Activated CD8-positive, alpha-beta memory T cell treated with anti-CD3 and anti-CD28 coated beads, Interleukin-2, amount 10 ng/mL, durations not matched to agents 7 days and 5 days (primary cell): Measurements from ENCODE around the gene FOXC2. TPM values are rescaled to one million over a fixed set of nuclear protein-coding genes. Genes with fewer than 3 reads are reported as not detected.
"Not testable (repeated sequence)": the region's sequence is repeated elsewhere in the genome, so short reads cannot be mapped to it uniquely, and the experiment has no call there.

Experiments used
- ATAC-seq: fragments of 150-1000 bp; cut with Tn5 transposase; one replicate; pipeline ENCODE4 v1.10.0; 2021; ENCODE audit warnings: moderate library complexity
- CTCF ChIA-PET: fragments of 350-600 bp; sonication (Branson Sonifier 250); formaldehyde crosslinking; loops from one replicate; lab custom pipeline; 2021; ENCODE audit warnings: antibody characterized with exemption; lab: Charles Lee
- DNase-seq: peaks from one replicate; pipeline ENCODE4 v3.0.0-alpha.2; 2020
- H3K27ac Mint-ChIP-seq: one replicate; pipeline ENCODE4 v1.8.0; 2021; ENCODE audit warnings: mild to moderate bottlenecking, mixed read lengths
- H3K27me3 Mint-ChIP-seq: one replicate; pipeline ENCODE4 v1.8.0; 2021; ENCODE audit warnings: mixed read lengths
- H3K36me3 Mint-ChIP-seq: one replicate; pipeline ENCODE4 v1.8.0; 2021; ENCODE audit warnings: mild to moderate bottlenecking, mixed read lengths
- H3K4me1 Mint-ChIP-seq: one replicate; pipeline ENCODE4 v1.8.0; 2021; ENCODE audit warnings: mixed read lengths
- H3K4me3 Mint-ChIP-seq: one replicate; pipeline ENCODE4 v1.8.0; 2021; ENCODE audit warnings: mild to moderate bottlenecking, moderate library complexity, mixed read lengths
- H3K9me3 Mint-ChIP-seq: one replicate; pipeline ENCODE4 v1.8.0; 2022; ENCODE audit warnings: low read depth, mixed read lengths
- total RNA-seq, 2 experiments: library from RNA; stranded (reverse); gene quantifications; one replicate each; pipeline ENCODE4 v1.2.3, GENCODE V29; 2021

The FOXC2 gene
- total RNA-seq, 2 experiments from 2014 or later: not detected

- Mint-ChIP-seq H3K27me3 (peaks cover 25% of the 10 kb centered on the region), H3K36me3 (no peaks in the 10 kb centered on the region), H3K4me3 (no peak overlapping the region), H3K27ac (no peak overlapping the region), H3K4me1 (no peaks in the 10 kb centered on the region), H3K9me3 (no peaks in the 10 kb centered on the region)
- ATAC-seq (no peak), DNase-seq (no peak)
- CTCF ChIA-PET: interaction anchor here (1.0 to 1.3 kb wide), 3 partner anchors 20 to 289 kb away, joined by 3 read pairs; no protein-coding TSS in a partner anchor
Measured at GRCh38 chr16:86584726-86585721, 18.4 kb downstream of the FOXC2 start.

- CTCF ChIA-PET: interaction anchor here (1.3 kb wide), 1 partner anchor 288 kb away, joined by 3 read pairs; no protein-coding TSS in a partner anchor
Measured at GRCh38 chr16:86585821-86586611, 19.4 kb downstream of the FOXC2 start.

GRCh38 chr16:86587487-86587886 lies 20.9 kb downstream of the FOXC2 start:
- Mint-ChIP-seq H3K27ac (no peak overlapping the region), H3K36me3 (no peaks in the 10 kb centered on the region), H3K4me3 (no peak overlapping the region), H3K27me3 (peaks cover 11% of the 10 kb centered on the region), H3K4me1 (no peaks in the 10 kb centered on the region), H3K9me3 (no peaks in the 10 kb centered on the region)
- CTCF ChIA-PET: no interaction called here
- DNase-seq (no peak), ATAC-seq (no peak)

More at GRCh38 chr16:86585821-86586611, 19.4 kb downstream of the FOXC2 start:
- ATAC-seq: no peak
- Mint-ChIP-seq H3K36me3 (no peaks in the 10 kb centered on the region), H3K27me3 (peaks cover 16% of the 10 kb centered on the region), H3K27ac (no peak overlapping the region), H3K4me1 (no peaks in the 10 kb centered on the region), H3K4me3 (no peak overlapping the region), H3K9me3 (no peaks in the 10 kb centered on the region)
- no peak for DNase-seq

GRCh38 chr16:86587955-86588354 lies 21.3 kb downstream of the FOXC2 start:
- peaks cover 10% of the 10 kb centered on the region for H3K27me3 Mint-ChIP-seq
- H3K9me3 Mint-ChIP-seq, ATAC-seq, CTCF ChIA-PET, DNase-seq, H3K27ac Mint-ChIP-seq, H3K4me3 Mint-ChIP-seq, H3K4me1 Mint-ChIP-seq, H3K36me3 Mint-ChIP-seq: not testable (repeated sequence)

- H3K4me1 Mint-ChIP-seq: no peaks in the 10 kb centered on the region
- CTCF ChIA-PET: no interaction called here
Measured at GRCh38 chr16:86590501-86591144, 24.0 kb downstream of the FOXC2 start.

GRCh38 chr16:86591270-86591669 lies 24.6 kb downstream of the FOXC2 start:
- CTCF ChIA-PET: no interaction called here
- Mint-ChIP-seq H3K4me1 (no peaks in the 10 kb centered on the region), H3K36me3 (no peaks in the 10 kb centered on the region), H3K4me3 (no peak overlapping the region), H3K9me3 (no peaks in the 10 kb centered on the region), H3K27me3 (peaks cover 16% of the 10 kb centered on the region), H3K27ac (no peak overlapping the region)
- ATAC-seq (no peak), DNase-seq (no peak)

More at GRCh38 chr16:86590501-86591144, 24.0 kb downstream of the FOXC2 start:
- H3K27ac Mint-ChIP-seq: no peak overlapping the region
- DNase-seq (no peak), ATAC-seq (no peak)
- H3K36me3 Mint-ChIP-seq: no peaks in the 10 kb centered on the region
- H3K9me3 Mint-ChIP-seq: no peaks in the 10 kb centered on the region
- H3K27me3 Mint-ChIP-seq: peaks cover 16% of the 10 kb centered on the region
- H3K4me3 Mint-ChIP-seq: no peak overlapping the region

GRCh38 chr16:86593913-86594620 lies 27.4 kb downstream of the FOXC2 start:
- CTCF ChIA-PET: interaction anchor here (1.6 kb wide), 1 partner anchor 9 kb away, joined by 3 read pairs; no protein-coding TSS in a partner anchor
- peaks cover 26% of the 10 kb centered on the region for H3K27me3 Mint-ChIP-seq
- no peaks in the 10 kb centered on the region for H3K4me1 Mint-ChIP-seq

GRCh38 chr16:86594721-86595120 lies 28.1 kb downstream of the FOXC2 start:
- no peaks in the 10 kb centered on the region for H3K4me1 Mint-ChIP-seq
- H3K9me3 Mint-ChIP-seq: no peaks in the 10 kb centered on the region
- no peaks in the 10 kb centered on the region for H3K36me3 Mint-ChIP-seq
- no peak overlapping the region for H3K27ac Mint-ChIP-seq
- H3K4me3 Mint-ChIP-seq: no peak overlapping the region
- DNase-seq (no peak), ATAC-seq (no peak)
- peaks cover 29% of the 10 kb centered on the region for H3K27me3 Mint-ChIP-seq
- CTCF ChIA-PET: no interaction called here

More at GRCh38 chr16:86593913-86594620, 27.4 kb downstream of the FOXC2 start:
- Mint-ChIP-seq H3K36me3 (no peaks in the 10 kb centered on the region), H3K27ac (no peak overlapping the region), H3K9me3 (no peaks in the 10 kb centered on the region), H3K4me3 (no peak overlapping the region)
- DNase-seq (no peak), ATAC-seq (no peak)

GRCh38 chr16:86595983-86596605 lies 29.5 kb downstream of the FOXC2 start:
- CTCF ChIA-PET: no interaction called here
- ATAC-seq: no peak
- no peak overlapping the region for H3K4me3 Mint-ChIP-seq
- H3K27ac Mint-ChIP-seq: no peak overlapping the region
- H3K9me3 Mint-ChIP-seq: no peaks in the 10 kb centered on the region
- no peaks in the 10 kb centered on the region for H3K4me1 Mint-ChIP-seq
- DNase-seq: no peak
- H3K27me3 Mint-ChIP-seq: peaks cover 38% of the 10 kb centered on the region
- no peaks in the 10 kb centered on the region for H3K36me3 Mint-ChIP-seq

GRCh38 chr16:86597126-86597879 lies 30.7 kb downstream of the FOXC2 start:
- H3K9me3 Mint-ChIP-seq: no peaks in the 10 kb centered on the region
- H3K27me3 Mint-ChIP-seq: peaks cover 39% of the 10 kb centered on the region
- CTCF ChIA-PET: interaction anchor here (0.7 kb wide), 1 partner anchor 21 kb away, joined by 3 read pairs; no protein-coding TSS in a partner anchor
- ATAC-seq (no peak), DNase-seq (no peak)
- H3K36me3 Mint-ChIP-seq: no peaks in the 10 kb centered on the region
- H3K4me1 Mint-ChIP-seq: no peaks in the 10 kb centered on the region
- H3K27ac Mint-ChIP-seq: no peak overlapping the region
- H3K4me3 Mint-ChIP-seq: no peak overlapping the region

- peaks cover 40% of the 10 kb centered on the region for H3K27me3 Mint-ChIP-seq
- ATAC-seq: no peak
- no peak overlapping the region for H3K27ac Mint-ChIP-seq
- CTCF ChIA-PET: interaction anchor here (0.7 kb wide), 1 partner anchor 22 kb away, joined by 3 read pairs; no protein-coding TSS in a partner anchor
- no peaks in the 10 kb centered on the region for H3K9me3 Mint-ChIP-seq
- no peak for DNase-seq
- no peak overlapping the region for H3K4me3 Mint-ChIP-seq
- H3K4me1 Mint-ChIP-seq: no peaks in the 10 kb centered on the region
- no peaks in the 10 kb centered on the region for H3K36me3 Mint-ChIP-seq
Measured at GRCh38 chr16:86597880-86598606, 31.4 kb downstream of the FOXC2 start.
